GM12878 (cell line): ENCODE data around the gene SH2B2. TPM values are rescaled to one million over a fixed set of nuclear protein-coding genes. Genes with fewer than 3 reads are reported as not detected.

Experiments used
- ATAC-seq: fragments of 200-7000 bp; cut with Tn5 transposase; 3 replicates; pipeline ENCODE4 v1.9.1; 2020; ENCODE audit warnings: mild to moderate bottlenecking, moderate library complexity
- BruUV-seq: library from RNA; stranded (reverse); fragments of 400-500 nt; replicated peaks from 2 replicates; lab custom pipeline; 2021; lab: Mats Ljungman, UMichigan
- CTCF ChIA-PET: fragments of 300-600 bp; sonication (Branson Sonifier 250); formaldehyde crosslinking; extraction: SDS; loops from one replicate; lab custom pipeline; 2021; ENCODE audit warnings: inconsistent platforms; lab: Yijun Ruan, JAX
- POLR2A ChIA-PET: fragments of 350-600 bp; formaldehyde crosslinking; extraction: SDS; loops from one replicate; lab custom pipeline; 2021; ENCODE audit warnings: inconsistent platforms; lab: Charles Lee
- RAD21 ChIA-PET: fragments of 300-600 bp; sonication (Branson Sonifier 250); formaldehyde crosslinking; loops from one replicate; lab custom pipeline; 2023; ENCODE audit warnings: antibody characterized with exemption; ENCODE audit not compliant: unreplicated experiment; lab: Charles Lee
- SMC1A ChIA-PET: fragments of 300-600 bp; sonication (Branson Sonifier 250); formaldehyde crosslinking; loops from one replicate; lab custom pipeline; 2023; ENCODE audit not compliant: unreplicated experiment, uncharacterized antibody; lab: Charles Lee
- DNase-seq: peaks from one replicate; pipeline ENCODE4 v3.0.0-alpha.2; 2011; ENCODE audit warnings: low read depth, low spot score
- FAIRE-seq: peaks from 3 replicates; lab custom pipeline; 2011; peaks lifted over from hg19 to GRCh38; lab: Jason Lieb, UNC
- H2AFZ ChIP-seq: 2 replicates; pipeline ENCODE4 v1.6.0; 2011; ENCODE audit warnings: low read depth, low read length, control low read depth; ENCODE audit not compliant: control insufficient read depth
- H3K27ac ChIP-seq: 2 replicates; pipeline ENCODE4 v1.5.1; 2011; ENCODE audit warnings: control low read depth; ENCODE audit not compliant: control insufficient read depth, insufficient read depth
- H3K27me3 ChIP-seq, 2 experiments: replicated peaks in 1 of 2; 2 replicates each; pipeline versions ENCODE4 v1.6.0 to v1.6.1; 2011; ENCODE audit warnings: low read length in 1 of 2; ENCODE audit not compliant: control insufficient read depth in 2 of 2, insufficient read depth in 2 of 2
- H3K36me3 ChIP-seq, 2 experiments: 2 replicates each; pipeline ENCODE4 v1.5.1; 2011; ENCODE audit warnings: low read length in 1 of 2; ENCODE audit not compliant: control insufficient read depth in 2 of 2, insufficient read depth in 2 of 2
- H3K4me1 ChIP-seq: 2 replicates; pipeline ENCODE4 v1.6.1; 2011; ENCODE audit warnings: mild to moderate bottlenecking, low read length, moderate library complexity, mixed read lengths; ENCODE audit not compliant: control insufficient read depth, insufficient read depth
- H3K4me2 ChIP-seq: 2 replicates; pipeline ENCODE4 v1.6.0; 2011; ENCODE audit warnings: control low read depth; ENCODE audit not compliant: control insufficient read depth, insufficient read depth
- H3K4me3 ChIP-seq: fragments of 200-600 bp; sonication (generic); 2 replicates; pipeline ENCODE4 v1.5.1; 2016
- H3K79me2 ChIP-seq: 2 replicates; pipeline ENCODE4 v1.6.0; 2011; ENCODE audit warnings: low read length; ENCODE audit not compliant: control insufficient read depth, insufficient read depth
- H3K9ac ChIP-seq: 2 replicates; pipeline ENCODE4 v1.8.0; 2011; ENCODE audit warnings: low read length, control low read depth, mixed read lengths; ENCODE audit not compliant: control insufficient read depth, insufficient read depth
- H3K9me3 ChIP-seq: replicated peaks from 3 replicates; pipeline ENCODE4 v1.5.1; 2011; ENCODE audit warnings: mild to moderate bottlenecking, low read length; ENCODE audit not compliant: control insufficient read depth, insufficient read depth
- H4K20me1 ChIP-seq: 2 replicates; pipeline ENCODE4 v1.6.0; 2011; ENCODE audit not compliant: control insufficient read depth, insufficient read depth
- CREM ChIP-seq: IDR thresholded peaks from 2 replicates; pipeline ENCODE4 v1.6.1; 2014; ENCODE audit warnings: antibody characterized with exemption, low read depth
- MTA3 ChIP-seq: IDR thresholded peaks from 2 replicates; pipeline ENCODE4 v1.6.1; 2012; ENCODE audit warnings: low read length, inconsistent platforms, borderline replicate concordance
- NFYB ChIP-seq: IDR thresholded peaks from 2 replicates; pipeline ENCODE4 v1.6.1; 2011; ENCODE audit warnings: low read depth, mild to moderate bottlenecking, low read length, improper control_type of control experiment, moderate library complexity; ENCODE audit not compliant: insufficient read depth
- NRF1 ChIP-seq: conservative IDR thresholded peaks from 2 replicates; pipeline ENCODE4 v1.6.1; 2011; ENCODE audit warnings: mild to moderate bottlenecking, low read depth, low read length, improper control_type of control experiment
- PBX3 ChIP-seq: IDR thresholded peaks from 2 replicates; pipeline ENCODE4 v1.6.1; 2011; ENCODE audit warnings: mild to moderate bottlenecking, low read depth, low read length, moderate library complexity; ENCODE audit not compliant: insufficient replicate concordance
- SMAD1 ChIP-seq: fragments of 450-650 bp; IDR thresholded peaks from 2 replicates; pipeline ENCODE4 v1.6.1; 2018; ENCODE audit warnings: mild to moderate bottlenecking, low read depth; ENCODE audit not compliant: partially characterized antibody
- STAT3 ChIP-seq: IDR thresholded peaks from 2 replicates; pipeline ENCODE4 v1.6.1; 2011; ENCODE audit warnings: low read depth, low read length, improper control_type of control experiment
- SUPT20H ChIP-seq: IDR thresholded peaks from 2 replicates; pipeline ENCODE4 v1.6.1; 2011; ENCODE audit warnings: low read depth, mild to moderate bottlenecking, low read length, moderate library complexity, borderline replicate concordance; ENCODE audit not compliant: control insufficient read depth
- USF1 ChIP-seq: IDR thresholded peaks from 2 replicates; pipeline ENCODE4 v1.6.1; 2011; ENCODE audit warnings: borderline replicate concordance, low read depth, mild to moderate bottlenecking, moderate library complexity, mixed read lengths, low read length; ENCODE audit not compliant: insufficient read depth; ENCODE audit errors: extremely low read length
- YBX1 ChIP-seq: fragments of 450-650 bp; IDR thresholded peaks from 2 replicates; pipeline ENCODE4 v1.6.1; 2016; ENCODE audit warnings: antibody characterized with exemption
- ZNF207 ChIP-seq: fragments of 450-650 bp; IDR thresholded peaks from 2 replicates; pipeline ENCODE4 v1.6.1; 2014; ENCODE audit warnings: antibody characterized with exemption, mild to moderate bottlenecking, borderline replicate concordance
- WGBS: methylation state at CpG from one replicate; pipeline ENCODE4 v1.1.6; 2016; ENCODE audit warnings: low lambda C conversion rate; ENCODE audit not compliant: insufficient replicate concordance, insufficient coverage; ENCODE audit errors: missing lambda C conversion rate; 5-methylcytosine and 5-hydroxymethylcytosine counted together
- in situ Hi-C: fragments of 300-500 bp; cut with MboI; formaldehyde crosslinking; loops from 9 replicates; pipeline ENCODE4 v1.14.3; 2018; ENCODE audit warnings: mixed read lengths
- intact Hi-C: fragments of 100-400 bp; cut with micrococcal nuclease; formaldehyde crosslinking; loops from one replicate; pipeline ENCODE4 v1.14.2; 2022; ENCODE audit not compliant: unreplicated experiment
- polyA plus RNA-seq, 11 experiments: library from polyadenylated mRNA; depleted of rRNA in 4 of 11; unstranded in 6 of 11; stranded (reverse) in 5 of 11; fragments of >200 nt; fragmentation: Nextera tagmentation in 4 of 11; fragmentation: Illumina TruSeq in 1 of 11; extraction: Ambion mirVana in 4 of 11; extraction: Trizol in 1 of 11; gene quantifications; 1 replicate in 1 of 11; 2 replicates in 10 of 11; pipeline versions ENCODE4 v1.2.1 to v1.2.3, GENCODE V29; 2011 to 2016; ENCODE audit warnings: inconsistent platforms in 2 of 11, missing spikeins in 2 of 11, low read depth in 1 of 11
- total RNA-seq, 4 experiments: library from RNA; depleted of rRNA in 3 of 4; stranded (reverse); fragments of >200 nt in 3 of 4; fragmentation: Illumina TruSeq in 1 of 4; extraction: Trizol in 1 of 4; gene quantifications; 2 replicates each; pipeline versions ENCODE4 v1.2.1 to v1.2.3, GENCODE V29; 2013 to 2021
- TF ChIP-seq, protein P1 (sequence below): fragments of 450-650 bp; IDR thresholded peaks from 2 replicates; pipeline ENCODE4 v1.6.1; 2017; ENCODE audit warnings: mild to moderate bottlenecking, low read depth, inconsistent platforms; ENCODE audit not compliant: poor library complexity, severe bottlenecking

The SH2B2 gene
- total and polyA plus RNA-seq, 10 of the 15 experiments (the other 5 are each of a cell fraction or from before 2014, with no cell fraction given): 0.13 to 55.1 (median 7.4) TPM; not detected in 1

DNA sequence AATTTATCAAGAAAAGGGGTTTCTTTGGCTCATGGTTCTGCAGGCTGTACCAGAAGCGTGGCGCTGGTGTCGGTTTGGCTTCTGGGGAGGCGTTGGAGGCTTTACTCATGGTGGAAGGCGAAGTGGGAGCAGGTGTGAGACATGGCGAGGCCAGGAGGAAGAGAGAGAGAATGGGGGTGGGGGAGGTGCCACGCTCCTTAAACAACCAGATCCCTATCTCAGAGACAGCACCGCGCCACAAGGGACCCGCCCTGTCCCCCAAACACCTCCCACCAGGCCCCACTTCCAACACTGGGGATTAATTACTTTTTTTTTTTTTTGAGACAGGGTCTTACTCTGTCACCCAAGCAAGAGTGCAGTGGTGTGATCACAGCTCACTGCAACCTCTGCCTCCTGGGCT, 18.0 kb upstream of the SH2B2 start:
- no TSS peak for BruUV-seq
- in situ Hi-C loops: loop anchor here (25.0 kb wide), 1 partner anchor 906 kb away; the partner anchor contains the start of gene COL26A1
- CTCF ChIA-PET: interaction anchor here (0.6 to 0.9 kb wide), 4 partner anchors 410 to 725 kb away, joined by 3 to 5 read pairs (median 3); no protein-coding TSS in a partner anchor

GRCh38 chr7:102270178-102270887, 16.3 kb upstream of the SH2B2 start:
- Histone ChIP-seq H3K36me3 (no peaks in the 10 kb centered on the region; a peak in 1 of 4 replicates), H3K9me3 (no peaks in the 10 kb centered on the region), H3K27me3 (no peaks in the 10 kb centered on the region; a peak in 1 of 4 replicates), H3K27ac (no peak overlapping the region), H3K79me2 (no peaks in the 10 kb centered on the region), H3K9ac (no peak overlapping the region), H3K4me1 (no peaks in the 10 kb centered on the region), H3K4me2 (no peak overlapping the region), H2AFZ (no peak overlapping the region), H4K20me1 (no peaks in the 10 kb centered on the region), H3K4me3 (no peak overlapping the region)
- BruUV-seq: no TSS peak
- no peak for FAIRE-seq
- ATAC-seq: no peak
- CTCF ChIA-PET: interaction anchor here (0.8 to 5.6 kb wide), 5 partner anchors 115 to 727 kb away, joined by 3 to 39 read pairs (median 3); no protein-coding TSS in a partner anchor
- RAD21 ChIA-PET: interaction anchor here (0.6 to 3.6 kb wide), 3 partner anchors 156 to 727 kb away, joined by 3 to 17 read pairs (median 3); no protein-coding TSS in a partner anchor
- POLR2A ChIA-PET: no interaction called here
- SMC1A ChIA-PET: interaction anchor here (1.1 to 2.4 kb wide), 3 partner anchors 17 to 727 kb away, joined by 3 to 11 read pairs (median 4); no protein-coding TSS in a partner anchor
- intact Hi-C loops (no loop called here), in situ Hi-C loops (loop anchor here (5.0 to 25.0 kb wide), 3 partner anchors 668 to 908 kb away; partner anchors contain the start of gene COL26A1)
- 44% methylated on average over 13 of the region's 13 CpGs for WGBS
- no peak for DNase-seq
- TF ChIP-seq, protein P1, sequence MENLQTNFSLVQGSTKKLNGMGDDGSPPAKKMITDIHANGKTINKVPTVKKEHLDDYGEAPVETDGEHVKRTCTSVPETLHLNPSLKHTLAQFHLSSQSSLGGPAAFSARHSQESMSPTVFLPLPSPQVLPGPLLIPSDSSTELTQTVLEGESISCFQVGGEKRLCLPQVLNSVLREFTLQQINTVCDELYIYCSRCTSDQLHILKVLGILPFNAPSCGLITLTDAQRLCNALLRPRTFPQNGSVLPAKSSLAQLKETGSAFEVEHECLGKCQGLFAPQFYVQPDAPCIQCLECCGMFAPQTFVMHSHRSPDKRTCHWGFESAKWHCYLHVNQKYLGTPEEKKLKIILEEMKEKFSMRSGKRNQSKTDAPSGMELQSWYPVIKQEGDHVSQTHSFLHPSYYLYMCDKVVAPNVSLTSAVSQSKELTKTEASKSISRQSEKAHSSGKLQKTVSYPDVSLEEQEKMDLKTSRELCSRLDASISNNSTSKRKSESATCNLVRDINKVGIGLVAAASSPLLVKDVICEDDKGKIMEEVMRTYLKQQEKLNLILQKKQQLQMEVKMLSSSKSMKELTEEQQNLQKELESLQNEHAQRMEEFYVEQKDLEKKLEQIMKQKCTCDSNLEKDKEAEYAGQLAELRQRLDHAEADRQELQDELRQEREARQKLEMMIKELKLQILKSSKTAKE: no peak
- TF ChIP-seq YBX1 (no peak), SMAD1 (no peak), CREM (no peak), STAT3 (no peak), SUPT20H (no peak), PBX3 (no peak), USF1 (no peak), MTA3 (no peak)

More for the DNA sequence above, 18.0 kb upstream of the SH2B2 start:
- ChIA-PET SMC1A (no interaction called here), RAD21 (interaction anchor here (3.6 kb wide), 1 partner anchor 726 kb away, joined by 17 read pairs; no protein-coding TSS in a partner anchor), POLR2A (interaction anchor here (0.7 kb wide), 1 partner anchor 719 kb away, joined by 3 read pairs; no protein-coding TSS in a partner anchor)
- ATAC-seq (no peak), FAIRE-seq (no peak), DNase-seq (no peak)
- TF ChIP-seq NRF1 (no peak), NFYB (no peak), ZNF207 (no peak)
- Histone ChIP-seq H3K36me3 (no peaks in the 10 kb centered on the region), H4K20me1 (no peaks in the 10 kb centered on the region), H3K27ac (no peak overlapping the region), H3K4me3 (no peak overlapping the region), H3K27me3 (no peaks in the 10 kb centered on the region; a peak in 1 of 4 replicates), H3K9ac (no peak overlapping the region), H3K4me1 (no peaks in the 10 kb centered on the region), H3K9me3 (no peaks in the 10 kb centered on the region), H2AFZ (no peak overlapping the region), H3K79me2 (no peaks in the 10 kb centered on the region), H3K4me2 (no peak overlapping the region)
- intact Hi-C loops: no loop called here
- 73% methylated on average over 10 of the region's 10 CpGs for WGBS
